ENCODE results near the gene TICAM1.

- TF ChIP-seq CTCF (IDR thresholded peaks at IDR 0.05; ENCODE audit: borderline replicate concordance, extremely low read depth, low read length, poor library complexity, severe bottlenecking) (peak; percentile 99), EZH2 (IDR thresholded peaks at IDR 0.05; ENCODE audit: borderline replicate concordance, low read depth, low read length, severe bottlenecking) (no peak)
These were observed 40.1 kb downstream of the TICAM1 start, which contains the start of gene FEM1A for GRCh38 chr19:4791183-4792018.
